ENCODE data around the gene CLNK. TPM values are rescaled to one million over a fixed set of nuclear protein-coding genes. Genes with fewer than 3 reads are reported as not detected.

Gene CLNK
- total RNA-seq, 1 donor from 2014 or later = not detected

DNA sequence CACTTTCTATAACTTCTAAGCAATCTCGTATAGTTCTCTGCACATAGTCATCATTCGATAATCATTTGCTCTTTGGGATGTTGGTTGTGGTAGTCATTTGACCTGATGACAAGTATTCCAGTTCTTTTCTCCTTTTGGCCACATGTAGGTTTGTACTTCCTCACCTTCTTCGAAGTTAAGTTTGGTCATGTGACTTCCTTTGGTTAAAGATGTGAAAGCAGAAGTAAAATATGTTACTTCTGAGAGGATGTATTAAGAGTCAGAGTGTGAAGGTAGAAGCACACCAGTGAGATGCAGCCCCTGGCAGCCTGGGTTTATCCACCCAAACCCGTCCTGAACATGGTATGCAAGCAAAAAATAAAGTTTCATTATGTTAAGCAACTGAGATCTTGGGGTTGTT lies 178.5 kb downstream of the CLNK start:
- Histone ChIP-seq H3K36me3 (ENCODE audit: control insufficient read depth in 3 of 3, insufficient read depth in 3 of 3, low read length in 3 of 3) (no peaks in the 10 kb centered on the region), H3K4me3 (ENCODE audit: low read length in 3 of 3) (no peak overlapping the region), H3K4me1 (ENCODE audit: control insufficient read depth in 3 of 3, insufficient read depth in 3 of 3, low read length in 3 of 3) (no peaks in the 10 kb centered on the region), H3K9me3 (ENCODE audit: control insufficient read depth in 3 of 3, low read length in 3 of 3) (no peaks in the 10 kb centered on the region), H3K27me3 (ENCODE audit: control insufficient read depth in 3 of 3, insufficient read depth in 3 of 3, low read length in 3 of 3) (no peaks in the 10 kb centered on the region), H3K27ac (ENCODE audit: low read depth, low read length) (no peak overlapping the region), H3K9ac (ENCODE audit: low read depth in 1 of 3, low read length in 3 of 3) (no peak overlapping the region)

DNA sequence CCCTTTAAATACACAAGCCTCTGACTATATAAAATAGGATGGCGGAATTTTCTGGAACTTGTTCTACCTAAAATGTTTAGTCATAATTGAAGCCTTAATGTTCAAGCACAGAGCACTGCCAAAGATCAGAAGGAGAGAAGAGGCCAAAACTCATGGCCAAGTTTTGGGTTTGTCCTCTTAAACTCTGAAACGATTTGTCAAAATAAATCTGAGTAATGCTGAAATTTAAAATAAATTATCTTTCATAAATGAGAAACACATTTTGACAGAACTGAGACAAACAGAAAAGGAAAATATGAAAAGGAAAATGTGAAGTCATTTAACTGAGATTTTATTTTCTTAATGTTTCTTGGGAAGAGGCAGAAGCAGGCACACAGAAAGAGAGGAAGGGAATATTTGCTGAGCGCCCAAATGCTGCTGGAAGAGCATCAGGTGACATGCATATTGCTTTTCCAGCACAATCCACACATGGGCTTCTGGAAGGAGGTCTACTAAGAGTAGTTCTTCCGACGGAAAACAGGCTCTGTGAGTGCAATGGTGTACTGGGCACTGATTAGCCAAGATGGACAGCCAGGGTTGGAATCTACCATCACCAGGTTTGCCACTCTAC lies 179.9 kb downstream of the CLNK start:
- H3K27ac ChIP-seq (ENCODE audit: low read depth, low read length) = no peak overlapping the region

GRCh38 chr4:10502717-10503116 lies 181.9 kb downstream of the CLNK start:
- Histone ChIP-seq H3K27ac (ENCODE audit: low read depth, low read length) (no peak overlapping the region), H3K4me1 (ENCODE audit: control insufficient read depth in 3 of 3, insufficient read depth in 3 of 3, low read length in 3 of 3) (no peaks in the 10 kb centered on the region), H3K9ac (ENCODE audit: low read depth in 1 of 3, low read length in 3 of 3) (no peak overlapping the region), H3K9me3 (ENCODE audit: control insufficient read depth in 3 of 3, low read length in 3 of 3) (no peaks in the 10 kb centered on the region), H3K36me3 (ENCODE audit: control insufficient read depth in 3 of 3, insufficient read depth in 3 of 3, low read length in 3 of 3) (no peaks in the 10 kb centered on the region), H3K27me3 (ENCODE audit: control insufficient read depth in 3 of 3, insufficient read depth in 3 of 3, low read length in 3 of 3) (peaks cover 0 to 5% (median 3%) of the 10 kb centered on the region in 3 donors), H3K4me3 (ENCODE audit: low read length in 3 of 3) (no peak overlapping the region)

More for the DNA sequence above, 179.9 kb downstream of the CLNK start:
- Histone ChIP-seq H3K4me1 (ENCODE audit: control insufficient read depth in 3 of 3, insufficient read depth in 3 of 3, low read length in 3 of 3) (no peaks in the 10 kb centered on the region), H3K36me3 (ENCODE audit: control insufficient read depth in 3 of 3, insufficient read depth in 3 of 3, low read length in 3 of 3) (no peaks in the 10 kb centered on the region), H3K4me3 (ENCODE audit: low read length in 3 of 3) (no peak overlapping the region), H3K9ac (ENCODE audit: low read depth in 1 of 3, low read length in 3 of 3) (no peak overlapping the region), H3K27me3 (ENCODE audit: control insufficient read depth in 3 of 3, insufficient read depth in 3 of 3, low read length in 3 of 3) (peaks cover 0 to 2% (median 0%) of the 10 kb centered on the region in 3 donors), H3K9me3 (ENCODE audit: control insufficient read depth in 3 of 3, low read length in 3 of 3) (no peaks in the 10 kb centered on the region)

DNA sequence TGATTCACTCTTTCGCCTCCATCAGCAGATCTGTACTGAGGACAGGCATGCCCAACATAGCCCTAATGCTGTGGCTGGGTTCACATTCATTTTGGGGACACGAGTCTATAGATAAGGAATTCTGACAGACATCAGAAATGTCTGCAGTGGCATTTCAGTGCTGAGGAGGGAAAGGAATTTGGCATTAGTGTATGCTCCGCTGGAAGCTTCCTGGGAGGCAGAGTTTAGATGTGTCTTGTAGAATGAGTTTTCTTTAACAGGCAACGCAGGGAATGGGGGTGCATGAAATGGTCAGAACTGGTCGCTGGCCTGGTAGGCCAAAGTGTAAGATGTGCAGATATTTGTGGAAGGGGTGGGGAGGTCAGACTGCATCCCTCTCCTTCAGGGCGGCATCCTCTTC lies 183.8 kb downstream of the CLNK start:
- Histone ChIP-seq H3K9ac (ENCODE audit: low read depth in 1 of 3, low read length in 3 of 3) (no peak overlapping the region), H3K9me3 (ENCODE audit: control insufficient read depth in 3 of 3, low read length in 3 of 3) (no peaks in the 10 kb centered on the region), H3K4me1 (ENCODE audit: control insufficient read depth in 3 of 3, insufficient read depth in 3 of 3, low read length in 3 of 3) (no peaks in the 10 kb centered on the region), H3K4me3 (ENCODE audit: low read length in 3 of 3) (no peak overlapping the region), H3K27ac (ENCODE audit: low read depth, low read length) (no peak overlapping the region), H3K36me3 (ENCODE audit: control insufficient read depth in 3 of 3, insufficient read depth in 3 of 3, low read length in 3 of 3) (no peaks in the 10 kb centered on the region), H3K27me3 (ENCODE audit: control insufficient read depth in 3 of 3, insufficient read depth in 3 of 3, low read length in 3 of 3) (peaks cover 0 to 5% (median 3%) of the 10 kb centered on the region in 3 donors)

GRCh38 chr4:10496200-10496599 lies 188.4 kb downstream of the CLNK start:
- Histone ChIP-seq H3K4me1 (ENCODE audit: control insufficient read depth in 3 of 3, insufficient read depth in 3 of 3, low read length in 3 of 3) (no peaks in the 10 kb centered on the region), H3K27me3 (ENCODE audit: control insufficient read depth in 3 of 3, insufficient read depth in 3 of 3, low read length in 3 of 3) (peaks cover 8 to 9% (median 8%) of the 10 kb centered on the region in 3 donors), H3K27ac (ENCODE audit: low read depth, low read length) (no peak overlapping the region), H3K36me3 (ENCODE audit: control insufficient read depth in 3 of 3, insufficient read depth in 3 of 3, low read length in 3 of 3) (no peaks in the 10 kb centered on the region), H3K4me3 (ENCODE audit: low read length in 3 of 3) (no peak overlapping the region), H3K9ac (ENCODE audit: low read depth in 1 of 3, low read length in 3 of 3) (no peak overlapping the region), H3K9me3 (ENCODE audit: control insufficient read depth in 3 of 3, low read length in 3 of 3) (no peaks in the 10 kb centered on the region)

- H3K9ac ChIP-seq (ENCODE audit: low read depth in 1 of 3, low read length in 3 of 3) = no peak overlapping the region
- H3K9me3 ChIP-seq (ENCODE audit: control insufficient read depth in 3 of 3, low read length in 3 of 3) = no peaks in the 10 kb centered on the region
- no peaks in the 10 kb centered on the region for H3K36me3 ChIP-seq (ENCODE audit: control insufficient read depth in 3 of 3, insufficient read depth in 3 of 3, low read length in 3 of 3)
- H3K27ac ChIP-seq (ENCODE audit: low read depth, low read length) = no peak overlapping the region
- H3K4me1 ChIP-seq (ENCODE audit: control insufficient read depth in 3 of 3, insufficient read depth in 3 of 3, low read length in 3 of 3) = no peaks in the 10 kb centered on the region
- peaks cover 8 to 9% (median 8%) of the 10 kb centered on the region in 3 donors for H3K27me3 ChIP-seq (ENCODE audit: control insufficient read depth in 3 of 3, insufficient read depth in 3 of 3, low read length in 3 of 3)
- no peak overlapping the region for H3K4me3 ChIP-seq (ENCODE audit: low read length in 3 of 3)
These were observed 188.9 kb downstream of the CLNK start for GRCh38 chr4:10495651-10496050.

GRCh38 chr4:10492464-10492863 lies 192.1 kb downstream of the CLNK start:
- H3K4me1 ChIP-seq (ENCODE audit: control insufficient read depth in 3 of 3, insufficient read depth in 3 of 3, low read length in 3 of 3) = no peaks in the 10 kb centered on the region
- H3K27ac ChIP-seq (ENCODE audit: low read depth, low read length) = no peak overlapping the region
- peaks cover 4 to 8% (median 5%) of the 10 kb centered on the region in 3 donors for H3K27me3 ChIP-seq (ENCODE audit: control insufficient read depth in 3 of 3, insufficient read depth in 3 of 3, low read length in 3 of 3)
- H3K36me3 ChIP-seq (ENCODE audit: control insufficient read depth in 3 of 3, insufficient read depth in 3 of 3, low read length in 3 of 3) = no peaks in the 10 kb centered on the region
- H3K4me3 ChIP-seq (ENCODE audit: low read length in 3 of 3) = no peak overlapping the region
- H3K9me3 ChIP-seq (ENCODE audit: control insufficient read depth in 3 of 3, low read length in 3 of 3) = no peaks in the 10 kb centered on the region
- H3K9ac ChIP-seq (ENCODE audit: low read depth in 1 of 3, low read length in 3 of 3) = no peak overlapping the region

DNA sequence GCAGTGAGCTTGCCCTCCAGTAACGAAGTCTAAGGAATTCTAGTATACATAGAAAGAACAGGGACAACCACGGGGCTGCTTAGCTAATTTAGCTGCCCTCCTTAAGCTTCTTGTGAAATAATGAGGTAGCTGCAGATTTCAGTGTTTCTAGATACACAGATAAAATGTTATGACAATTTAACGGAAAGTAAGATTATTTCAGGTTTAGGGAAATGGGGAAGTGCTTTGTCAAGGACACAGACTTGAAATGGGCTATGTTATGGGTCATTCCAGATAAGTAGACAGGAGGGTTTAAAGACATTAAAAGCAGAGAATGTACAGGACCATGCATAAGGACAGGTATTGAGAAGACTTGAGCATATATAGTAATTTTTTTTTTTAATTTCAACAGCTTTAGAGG lies 193.2 kb downstream of the CLNK start:
- H3K27me3 ChIP-seq (ENCODE audit: control insufficient read depth in 3 of 3, insufficient read depth in 3 of 3, low read length in 3 of 3) = peaks cover 4 to 8% (median 5%) of the 10 kb centered on the region in 3 donors
- no peaks in the 10 kb centered on the region for H3K36me3 ChIP-seq (ENCODE audit: control insufficient read depth in 3 of 3, insufficient read depth in 3 of 3, low read length in 3 of 3)
- no peak overlapping the region for H3K9ac ChIP-seq (ENCODE audit: low read depth in 1 of 3, low read length in 3 of 3)
- H3K4me3 ChIP-seq (ENCODE audit: low read length in 3 of 3) = no peak overlapping the region
- H3K27ac ChIP-seq (ENCODE audit: low read depth, low read length) = no peak overlapping the region
- H3K9me3 ChIP-seq (ENCODE audit: control insufficient read depth in 3 of 3, low read length in 3 of 3) = no peaks in the 10 kb centered on the region
- H3K4me1 ChIP-seq (ENCODE audit: control insufficient read depth in 3 of 3, insufficient read depth in 3 of 3, low read length in 3 of 3) = no peaks in the 10 kb centered on the region

DNA sequence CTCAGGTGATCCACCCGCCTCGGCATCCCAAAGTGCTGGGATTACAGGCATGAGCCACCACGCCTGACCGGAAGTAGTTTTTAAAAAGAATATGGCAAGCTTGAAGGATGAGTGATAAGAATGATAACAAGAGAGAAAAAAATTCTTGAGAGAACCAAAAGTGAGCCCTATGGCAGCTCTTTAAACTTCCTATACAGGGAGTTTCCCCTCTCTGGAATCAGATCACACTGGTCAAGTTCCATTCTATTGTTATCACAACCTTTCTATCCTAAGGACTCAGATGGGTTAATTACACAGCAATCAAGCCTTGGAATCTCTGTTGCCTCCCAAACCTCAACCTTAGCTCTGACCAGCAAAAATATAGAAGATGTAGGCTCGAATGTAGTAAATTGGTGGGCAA lies 193.6 kb downstream of the CLNK start:
- H3K4me3 ChIP-seq (ENCODE audit: low read length in 3 of 3) = no peak overlapping the region
- H3K27me3 ChIP-seq (ENCODE audit: control insufficient read depth in 3 of 3, insufficient read depth in 3 of 3, low read length in 3 of 3) = peaks cover 4 to 8% (median 5%) of the 10 kb centered on the region in 3 donors
- H3K27ac ChIP-seq (ENCODE audit: low read depth, low read length) = no peak overlapping the region
- no peaks in the 10 kb centered on the region for H3K4me1 ChIP-seq (ENCODE audit: control insufficient read depth in 3 of 3, insufficient read depth in 3 of 3, low read length in 3 of 3)
- H3K36me3 ChIP-seq (ENCODE audit: control insufficient read depth in 3 of 3, insufficient read depth in 3 of 3, low read length in 3 of 3) = no peaks in the 10 kb centered on the region
- H3K9ac ChIP-seq (ENCODE audit: low read depth in 1 of 3, low read length in 3 of 3) = no peak overlapping the region
- no peaks in the 10 kb centered on the region for H3K9me3 ChIP-seq (ENCODE audit: control insufficient read depth in 3 of 3, low read length in 3 of 3)

GRCh38 chr4:10482913-10483312 lies 201.7 kb downstream of the CLNK start:
- Histone ChIP-seq H3K9me3 (ENCODE audit: control insufficient read depth in 3 of 3, low read length in 3 of 3) (no peaks in the 10 kb centered on the region), H3K4me1 (ENCODE audit: control insufficient read depth in 3 of 3, insufficient read depth in 3 of 3, low read length in 3 of 3) (no peaks in the 10 kb centered on the region), H3K27me3 (ENCODE audit: control insufficient read depth in 3 of 3, insufficient read depth in 3 of 3, low read length in 3 of 3) (no peaks in the 10 kb centered on the region), H3K27ac (ENCODE audit: low read depth, low read length) (no peak overlapping the region), H3K4me3 (ENCODE audit: low read length in 3 of 3) (no peak overlapping the region), H3K9ac (ENCODE audit: low read depth in 1 of 3, low read length in 3 of 3) (no peak overlapping the region), H3K36me3 (ENCODE audit: control insufficient read depth in 3 of 3, insufficient read depth in 3 of 3, low read length in 3 of 3) (no peaks in the 10 kb centered on the region)
